CD14-positive monocyte (primary cell): ENCODE results near the gene SLC44A4. TPM values are rescaled to one million over a fixed set of nuclear protein-coding genes. Genes with fewer than 3 reads are reported as not detected.
A peak's percentile ranks its signal among the peaks of the same experiment; 100 is the strongest.

Experiments used
- DNase-seq, 3 donors: peaks; one replicate each; pipeline ENCODE4 v3.0.0-alpha.2; 2011 to 2022
- H2AFZ ChIP-seq: 2 replicates; pipeline ENCODE4 v1.6.0; 2012; ENCODE audit warnings: mild to moderate bottlenecking, low read depth, low read length, inconsistent platforms; ENCODE audit not compliant: insufficient read depth, poor library complexity, severe bottlenecking
- H3K27ac ChIP-seq, 2 donors: 1 replicate in 1 of 2; 2 replicates in 1 of 2; pipeline ENCODE4 v1.5.1; 2012 to 2013; ENCODE audit warnings: low read length in 2 of 2, control low read depth in 1 of 2, inconsistent platforms in 1 of 2, low read depth in 1 of 2, mild to moderate bottlenecking in 1 of 2
- H3K27me3 ChIP-seq, 2 donors: one replicate each; pipeline versions ENCODE4 v1.6.0 to v1.6.1; 2011 to 2013; ENCODE audit warnings: low read length in 2 of 2; ENCODE audit not compliant: control insufficient read depth in 2 of 2, insufficient read depth in 2 of 2
- H3K36me3 ChIP-seq, 2 donors: replicated peaks in 1 of 2; 1 replicate in 1 of 2; 2 replicates in 1 of 2; pipeline versions ENCODE4 v1.5.1 to v1.6.1; 2012 to 2013; ENCODE audit warnings: low read length in 2 of 2, control low read depth in 1 of 2, inconsistent platforms in 1 of 2, mild to moderate bottlenecking in 1 of 2; ENCODE audit not compliant: insufficient read depth in 2 of 2, control insufficient read depth in 1 of 2
- H3K4me1 ChIP-seq, 2 donors: 1 replicate in 1 of 2; 2 replicates in 1 of 2; pipeline versions ENCODE4 v1.5.1 to v1.6.1; 2012 to 2013; ENCODE audit warnings: low read length in 2 of 2, control low read depth in 1 of 2, inconsistent platforms in 1 of 2, mild to moderate bottlenecking in 1 of 2, moderate library complexity in 1 of 2; ENCODE audit not compliant: insufficient read depth in 2 of 2, control insufficient read depth in 1 of 2
- H3K4me2 ChIP-seq: replicated peaks from 2 replicates; pipeline ENCODE3; 2012; ENCODE audit warnings: low read length, moderate library complexity, mild to moderate bottlenecking; ENCODE audit not compliant: poor library complexity, severe bottlenecking; ENCODE audit errors: extremely low read depth
- H3K4me3 ChIP-seq, 3 experiments: fragments of 200-600 bp in 1 of 3; sonication (generic) in 1 of 3; replicated peaks in 1 of 3; 1 replicate in 2 of 3; 2 replicates in 1 of 3; pipeline ENCODE4 v1.5.1; 2011 to 2013; ENCODE audit warnings: low read length in 3 of 3, mild to moderate bottlenecking in 3 of 3, control low read depth in 2 of 3, low read depth in 2 of 3, inconsistent platforms in 1 of 3, moderate library complexity in 1 of 3
- H3K79me2 ChIP-seq: 2 replicates; pipeline ENCODE4 v1.6.0; 2012; ENCODE audit warnings: mild to moderate bottlenecking, control low read depth, inconsistent platforms, low read length, moderate library complexity; ENCODE audit not compliant: insufficient read depth
- H3K9ac ChIP-seq: 2 replicates; pipeline ENCODE4 v1.6.0; 2017; ENCODE audit warnings: low read length, mild to moderate bottlenecking; ENCODE audit not compliant: insufficient read depth, poor library complexity, severe bottlenecking
- H3K9me3 ChIP-seq, 2 donors: replicated peaks in 1 of 2; 1 replicate in 1 of 2; 2 replicates in 1 of 2; pipeline versions ENCODE4 v1.5.1 to v1.6.1; 2012 to 2013; ENCODE audit warnings: low read length in 2 of 2, control low read depth in 1 of 2; ENCODE audit not compliant: control insufficient read depth in 1 of 2, insufficient read depth in 1 of 2
- H4K20me1 ChIP-seq: 2 replicates; pipeline ENCODE4 v1.6.0; 2012; ENCODE audit warnings: mild to moderate bottlenecking, low read length, control low read depth, moderate library complexity; ENCODE audit not compliant: insufficient read depth
- H3K27ac Mint-ChIP-seq, 7 donors: one replicate each; pipeline ENCODE4 v1.8.0; 2020; ENCODE audit warnings: mild to moderate bottlenecking in 7 of 7, mixed read lengths in 7 of 7, moderate library complexity in 6 of 7, inconsistent platforms in 2 of 7
- H3K27me3 Mint-ChIP-seq, 3 donors: one replicate each; pipeline ENCODE4 v1.8.0; 2021 to 2022; ENCODE audit warnings: low read depth in 3 of 3, mild to moderate bottlenecking in 3 of 3, mixed read lengths in 3 of 3, moderate library complexity in 3 of 3, inconsistent platforms in 1 of 3
- H3K36me3 Mint-ChIP-seq, 2 donors: one replicate each; pipeline ENCODE4 v1.8.0; 2020; ENCODE audit warnings: mixed read lengths in 2 of 2, inconsistent platforms in 1 of 2, mild to moderate bottlenecking in 1 of 2
- H3K4me1 Mint-ChIP-seq: one replicate; pipeline ENCODE4 v1.8.0; 2020; ENCODE audit warnings: mild to moderate bottlenecking, mixed read lengths
- H3K4me3 Mint-ChIP-seq, 2 donors: one replicate each; pipeline ENCODE4 v1.8.0; 2020; ENCODE audit warnings: mild to moderate bottlenecking in 2 of 2, mixed read lengths in 2 of 2, moderate library complexity in 1 of 2
- H3K9me3 Mint-ChIP-seq, 7 donors: one replicate each; pipeline ENCODE4 v1.8.0; 2020 to 2022; ENCODE audit warnings: mixed read lengths in 7 of 7, mild to moderate bottlenecking in 6 of 7, moderate library complexity in 6 of 7, inconsistent platforms in 2 of 7
- CTCF ChIP-seq: fragments of 200-600 bp; IDR thresholded peaks from one replicate; pipeline ENCODE4 v1.8.0; 2022; ENCODE audit warnings: antibody characterized with exemption, mild to moderate bottlenecking
- WGBS: methylation state at CpG from one replicate; pipeline ENCODE4 v1.1.5; 2013; ENCODE audit warnings: missing lambda C conversion rate; ENCODE audit not compliant: insufficient coverage; 5-methylcytosine and 5-hydroxymethylcytosine counted together
- intact Hi-C, 2 donors: fragments of 100-400 bp; cut with micrococcal nuclease; formaldehyde crosslinking; loops; one replicate each; pipeline versions ENCODE4 v1.15.0 to v1.15.1; 2023
- polyA plus RNA-seq, 3 donors: library from polyadenylated mRNA; depleted of rRNA in 1 of 3; unstranded in 2 of 3; stranded (reverse) in 1 of 3; fragments of 300-500 nt in 2 of 3; fragments of >200 nt in 1 of 3; fragmentation: Illumina TruSeq in 2 of 3; gene quantifications; 1 replicate in 2 of 3; 2 replicates in 1 of 3; pipeline ENCODE4 v1.2.3, GENCODE V29; 2012 to 2021

SLC44A4 gene
- polyA plus RNA-seq, 3 donors = 0.09 TPM; not detected in 2

- Histone ChIP-seq H3K79me2 (no peaks in the 10 kb centered on the region), H4K20me1 (no peaks in the 10 kb centered on the region), H2AFZ (no peak overlapping the region), H3K36me3 (no peaks in the 10 kb centered on the region), H3K9me3 (no peaks in the 10 kb centered on the region), H3K4me3 (no peak overlapping the region), H3K4me1 (peaks cover 20 to 25% of the 10 kb centered on the region in 2 donors), H3K4me2 (no peak overlapping the region), H3K27ac (no peak overlapping the region), H3K27me3 (no peaks in the 10 kb centered on the region), H3K9ac (no peak overlapping the region)
- Mint-ChIP-seq H3K9me3 (peaks cover 0 to 2% (median 0%) of the 10 kb centered on the region in 7 donors), H3K4me3 (peak overlapping the region in 1 of 2 donors; percentile 33), H3K4me1 (peaks cover 25% of the 10 kb centered on the region), H3K36me3 (peaks cover 0 to 3% of the 10 kb centered on the region in 2 donors), H3K27ac (no peak overlapping the region), H3K27me3 (peaks cover 8 to 29% (median 15%) of the 10 kb centered on the region in 3 donors)
- no peak for DNase-seq
- intact Hi-C loops = loop anchor here in 1 of 2 donors (5.0 kb wide), 1 partner anchor 36 kb away; no protein-coding TSS in a partner anchor
- 61% methylated on average over 3 of the region's 4 CpGs for WGBS
- TF ChIP-seq CTCF = no peak
Measured at GRCh38 chr6:31906122-31906521, 27.3 kb upstream of the SLC44A4 start.

DNA sequence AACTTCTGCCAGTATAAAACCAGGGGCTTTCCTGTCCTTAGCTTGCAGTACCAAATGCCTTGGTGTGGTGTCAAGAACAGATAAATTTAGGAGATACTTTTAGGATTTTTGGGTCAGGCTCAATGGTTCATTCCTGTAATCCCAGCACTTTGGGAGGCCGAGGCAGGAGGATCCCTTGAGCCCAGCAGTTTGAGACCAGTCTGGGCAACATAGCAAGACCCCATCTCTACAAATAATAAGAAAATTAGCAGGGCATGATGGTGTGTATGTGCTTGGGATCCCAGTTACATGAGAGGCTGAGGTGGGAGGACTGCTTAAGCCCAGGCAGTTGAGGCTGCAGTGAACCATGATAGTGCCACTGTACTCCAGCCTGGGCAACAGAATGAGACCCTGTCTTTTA, 26.2 kb upstream of the SLC44A4 start:
- no CpG with 5 or more reads among the region's 1 CpG for WGBS
- no peak overlapping the region for H3K27ac ChIP-seq
- peaks cover 22% of the 10 kb centered on the region for H3K4me1 Mint-ChIP-seq
- no peak overlapping the region for H3K4me3 Mint-ChIP-seq
- peaks cover 0 to 3% of the 10 kb centered on the region in 2 donors for H3K36me3 Mint-ChIP-seq
- H3K4me1 ChIP-seq = peaks cover 22 to 34% of the 10 kb centered on the region in 2 donors
- peaks cover 0 to 2% (median 0%) of the 10 kb centered on the region in 7 donors for H3K9me3 Mint-ChIP-seq
- no peaks in the 10 kb centered on the region for H3K36me3 ChIP-seq
- peaks cover 8 to 29% (median 15%) of the 10 kb centered on the region in 3 donors for H3K27me3 Mint-ChIP-seq
- no peak overlapping the region for H3K4me3 ChIP-seq
- intact Hi-C loops = loop anchor here in 1 of 2 donors (5.0 kb wide), 1 partner anchor 37 kb away; no protein-coding TSS in a partner anchor
- no peak for TF ChIP-seq CTCF
- no peak overlapping the region for H3K27ac Mint-ChIP-seq
- no peak for DNase-seq
- H4K20me1 ChIP-seq = no peaks in the 10 kb centered on the region
- no peaks in the 10 kb centered on the region for H3K27me3 ChIP-seq
- no peak overlapping the region for H3K9ac ChIP-seq
- H3K79me2 ChIP-seq = no peaks in the 10 kb centered on the region
- no peaks in the 10 kb centered on the region for H3K9me3 ChIP-seq
- no peak overlapping the region for H3K4me2 ChIP-seq
- no peak overlapping the region for H2AFZ ChIP-seq
